DMS114 treated with DMSO at 0.1 percent for 48 hours (cell line): ENCODE measurements around the gene ADCY10.
"Not testable (repeated sequence)": the region's sequence is repeated elsewhere in the genome, so short reads cannot be mapped to it uniquely, and the experiment has no call there.

Source experiments
- DNase-seq: peaks from one replicate; lab custom pipeline; 2025; ENCODE audit not compliant: unreplicated experiment; lab: John Stamatoyannopoulos, UW

Gene ADCY10

DNA sequence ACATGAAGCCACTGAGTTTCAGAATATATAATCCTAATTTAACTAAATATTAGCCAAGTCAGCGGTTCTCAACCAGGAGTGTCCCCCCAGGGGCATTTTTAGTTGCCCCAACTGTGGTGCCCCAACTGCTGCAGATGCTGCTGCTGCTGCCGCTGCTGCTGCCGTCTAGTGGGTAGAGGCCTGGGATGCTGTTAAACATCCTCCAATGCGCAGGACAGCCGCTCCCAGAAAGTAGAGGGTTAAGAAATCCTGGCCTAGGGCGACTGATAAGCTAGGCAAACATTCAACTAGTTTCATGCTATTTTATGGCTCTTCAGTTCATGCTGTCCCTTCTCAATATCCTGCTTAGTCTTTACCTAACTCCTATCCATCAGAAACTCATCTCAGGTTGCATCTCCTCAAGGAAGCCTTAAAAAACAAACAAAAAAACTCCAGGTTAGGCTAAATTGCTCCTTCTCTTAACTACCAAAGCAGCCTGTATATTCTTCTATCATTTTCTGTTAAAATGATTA lies 12.6 kb upstream of the ADCY10 start:
- DNase-seq = no peak

DNA sequence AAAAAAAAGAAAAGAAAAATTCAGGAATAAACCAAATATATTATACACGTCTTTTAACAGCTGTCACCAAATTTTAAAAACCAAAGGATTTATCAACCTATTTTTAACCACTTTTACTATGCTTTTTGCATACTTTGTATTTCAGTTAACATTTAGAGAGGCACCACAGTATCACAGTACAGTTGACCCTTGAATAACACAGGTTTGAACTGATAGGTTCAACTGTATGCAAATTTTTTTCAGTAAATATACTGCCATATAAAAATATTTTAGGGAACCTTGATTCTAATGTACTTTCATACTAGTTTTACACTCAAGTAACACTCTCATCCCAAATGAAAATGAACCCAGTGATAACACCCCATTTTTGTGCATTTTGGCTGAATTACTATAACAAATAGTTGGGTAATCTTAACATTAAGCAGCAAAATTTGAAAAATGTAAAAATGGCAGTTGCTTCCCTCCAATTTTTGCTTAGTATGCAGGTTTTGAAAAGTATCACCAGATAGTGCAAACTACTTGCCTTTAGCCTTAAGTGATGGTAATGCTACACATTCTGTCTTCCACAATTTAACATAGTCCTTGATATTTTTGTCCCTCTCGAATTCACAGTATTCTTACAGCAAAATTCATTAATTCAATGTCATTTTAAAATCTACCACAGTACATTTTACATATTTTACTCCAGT lies 10.8 kb upstream of the ADCY10 start:
- no peak for DNase-seq

DNA sequence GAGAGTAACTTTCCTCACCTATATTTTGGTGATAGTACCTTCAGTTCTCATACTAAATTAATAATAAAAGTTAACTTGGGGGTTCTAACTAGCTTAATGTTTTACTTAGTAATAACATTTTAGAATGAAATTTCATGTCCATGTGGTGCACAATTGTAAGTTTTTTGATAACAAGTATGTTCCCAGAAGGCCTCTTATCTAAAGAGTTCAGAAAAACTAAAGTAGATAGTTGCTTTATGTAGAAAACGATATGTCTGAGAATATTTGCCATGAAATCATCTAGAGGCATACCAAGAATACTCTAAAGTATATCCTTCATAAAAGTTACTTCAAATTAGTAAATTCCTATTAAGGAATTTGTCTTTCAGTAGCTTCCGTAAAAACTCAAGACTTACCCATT lies 10.2 kb upstream of the ADCY10 start:
- no peak for DNase-seq

DNA sequence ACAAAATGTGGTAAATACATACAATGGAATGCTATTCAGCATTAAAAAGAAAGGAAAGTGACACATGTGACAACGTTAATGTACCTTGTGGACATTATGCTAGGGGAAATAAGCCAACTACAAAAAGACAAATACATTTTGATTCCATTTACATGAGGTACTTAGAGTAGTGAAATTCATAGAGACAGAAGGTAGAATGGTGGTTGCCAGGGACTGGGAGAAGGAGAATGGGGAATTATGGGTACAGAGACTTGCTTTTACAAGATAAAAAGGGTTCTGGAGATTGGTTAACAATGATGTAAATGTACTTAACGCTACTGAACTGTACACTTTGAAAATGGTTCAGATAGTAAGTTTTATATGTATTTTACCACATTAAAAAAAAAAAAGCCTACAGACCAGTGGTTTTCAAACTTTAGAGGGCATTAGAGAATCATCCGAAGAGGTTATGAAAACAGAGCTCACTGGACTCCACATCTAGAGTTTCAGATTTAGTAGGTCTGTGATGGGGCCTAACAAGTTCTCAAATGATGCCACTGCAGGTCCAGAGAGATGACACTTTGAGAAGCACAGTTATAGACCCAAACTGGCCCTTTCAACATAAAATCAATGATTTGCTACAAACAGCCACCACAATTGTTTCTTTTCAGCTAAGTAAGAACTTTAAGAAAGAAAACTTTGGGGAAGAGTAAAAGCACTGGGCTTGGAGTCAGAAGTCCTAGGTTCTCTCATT lies 9.6 kb upstream of the ADCY10 start:
- DNase-seq = no peak

DNA sequence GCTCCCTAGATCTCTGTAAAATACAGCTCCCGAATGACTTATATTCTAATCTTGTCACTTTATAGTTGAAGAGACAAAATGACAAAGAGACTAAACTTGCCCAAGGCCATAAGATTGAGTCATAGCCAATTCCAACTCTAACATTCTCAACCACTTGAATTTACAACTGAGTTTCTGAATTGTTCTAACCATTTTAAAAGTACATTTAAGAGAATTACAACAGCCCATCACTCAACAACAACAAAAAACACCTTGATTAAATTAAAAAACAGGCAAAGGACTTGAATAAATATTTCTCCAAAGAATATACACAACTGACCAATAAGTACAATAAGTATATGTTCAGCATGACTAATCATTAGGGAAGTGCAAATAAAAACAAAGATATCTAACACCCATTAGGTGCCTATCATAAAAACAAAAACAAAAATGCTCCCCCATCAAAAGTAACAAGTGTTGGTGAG lies 8.7 kb upstream of the ADCY10 start:
- DNase-seq = no peak

DNA sequence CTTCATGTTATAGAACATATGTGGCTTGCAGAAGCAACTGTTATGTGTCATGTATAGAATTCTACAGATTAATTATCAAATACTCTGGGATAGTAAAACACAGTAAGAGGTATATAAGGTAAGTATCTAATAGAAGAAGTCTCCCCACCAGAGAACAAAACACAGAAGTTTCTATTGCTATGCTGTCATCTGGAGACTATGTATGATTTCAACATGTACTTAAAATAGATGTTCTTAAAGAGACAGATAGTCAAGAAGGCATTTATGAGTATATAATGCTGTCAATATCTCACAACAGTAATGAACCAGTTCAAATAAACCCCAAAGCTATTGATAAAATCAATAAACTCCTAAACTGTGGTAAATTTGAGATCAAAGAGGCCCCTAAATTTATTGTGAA lies 8.1 kb upstream of the ADCY10 start:
- no peak for DNase-seq

DNA sequence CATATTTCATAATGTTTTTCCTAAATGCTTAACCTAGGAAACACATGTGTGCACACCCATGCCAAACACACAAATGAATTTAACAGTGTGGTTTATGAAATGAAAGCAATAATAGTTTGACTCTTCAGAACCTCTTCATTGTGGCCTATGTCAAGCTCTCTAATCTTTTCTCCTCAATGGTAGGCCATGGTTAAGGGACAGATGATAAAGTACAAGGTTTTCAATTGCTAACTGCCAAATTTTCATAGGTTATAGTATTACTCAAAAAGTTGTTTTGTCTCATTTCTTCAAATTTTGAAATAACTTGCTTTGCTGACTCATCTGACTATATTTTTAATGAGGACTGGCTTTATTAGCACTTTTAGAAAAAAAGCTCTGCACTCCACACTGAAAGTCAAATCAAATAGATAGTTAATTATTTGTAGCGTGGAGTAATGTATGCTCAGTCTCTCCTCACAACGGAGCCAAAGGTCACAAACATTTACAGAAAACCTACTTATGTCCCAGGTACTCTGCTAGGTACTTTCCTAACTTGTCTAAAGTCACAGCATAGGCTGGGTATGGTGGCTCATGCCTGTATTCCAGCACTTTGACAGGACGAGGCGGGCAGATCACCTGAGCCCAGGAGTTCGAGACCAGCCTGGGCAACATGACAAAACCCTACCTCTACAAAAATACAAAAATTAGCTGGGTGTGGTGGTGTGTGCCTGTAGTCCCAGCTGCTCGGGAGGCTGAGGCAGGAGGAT lies 3.0 kb upstream of the ADCY10 start:
- DNase-seq = no peak

DNA sequence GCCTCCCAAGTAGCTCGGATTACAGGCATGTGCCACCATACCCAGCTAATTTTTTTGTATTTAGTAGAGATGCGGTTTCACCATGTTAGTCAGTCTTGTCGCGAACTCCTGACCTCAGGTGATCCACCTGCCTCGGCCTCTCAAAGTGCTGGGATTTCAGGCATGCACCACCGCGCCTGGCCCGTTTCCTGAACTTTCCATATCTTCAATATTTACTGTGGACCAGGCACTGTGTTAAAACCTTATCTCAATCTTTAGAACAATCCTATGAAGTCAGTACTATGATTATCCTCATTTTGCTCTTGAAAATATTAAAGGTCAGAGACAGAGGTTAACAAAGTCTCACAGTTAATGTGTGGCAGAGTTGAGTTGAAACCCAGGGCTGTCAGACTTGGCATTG lies 1.6 kb upstream of the ADCY10 start:
- DNase-seq = no peak

DNA sequence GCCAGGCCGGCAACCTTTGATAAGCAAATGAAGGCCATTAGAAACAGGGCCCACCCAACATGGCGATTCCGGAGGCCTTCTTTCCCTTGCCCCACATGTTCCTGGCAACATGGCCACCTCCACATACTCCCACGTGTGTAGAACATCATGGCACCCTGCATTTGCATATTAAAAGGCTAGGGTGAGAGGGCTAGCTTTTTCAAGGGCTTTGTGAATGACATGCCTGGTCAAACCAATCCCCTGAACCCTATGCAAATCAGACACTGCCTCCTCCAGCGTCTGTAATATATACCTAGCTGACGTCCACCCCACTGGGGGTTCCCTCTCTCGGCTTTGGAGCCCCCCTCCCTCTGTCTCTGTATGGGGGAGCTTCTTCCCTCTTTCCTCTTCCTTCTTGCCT lies 1.6 kb downstream of the ADCY10 start:
- no peak for DNase-seq

DNA sequence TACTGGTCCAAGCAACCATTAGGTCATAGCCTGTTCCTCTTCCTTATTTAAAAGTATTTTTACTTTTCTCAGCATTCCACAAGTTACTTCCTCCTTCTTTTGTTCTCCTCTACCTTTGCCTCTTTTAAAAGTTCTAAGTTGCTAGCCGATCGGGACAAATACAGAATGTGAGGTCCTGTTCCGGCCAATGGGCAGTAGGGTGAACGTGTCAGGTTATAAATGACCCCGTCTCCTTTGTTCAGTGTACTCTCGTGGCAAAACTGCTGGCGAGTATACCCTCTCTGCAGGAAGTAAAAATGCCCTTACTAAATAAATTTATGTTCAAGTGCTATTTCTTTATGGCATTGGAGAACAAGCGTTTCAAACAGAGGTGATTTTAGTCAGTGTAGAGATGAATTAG lies 2.5 kb downstream of the ADCY10 start:
- DNase-seq = no peak

DNA sequence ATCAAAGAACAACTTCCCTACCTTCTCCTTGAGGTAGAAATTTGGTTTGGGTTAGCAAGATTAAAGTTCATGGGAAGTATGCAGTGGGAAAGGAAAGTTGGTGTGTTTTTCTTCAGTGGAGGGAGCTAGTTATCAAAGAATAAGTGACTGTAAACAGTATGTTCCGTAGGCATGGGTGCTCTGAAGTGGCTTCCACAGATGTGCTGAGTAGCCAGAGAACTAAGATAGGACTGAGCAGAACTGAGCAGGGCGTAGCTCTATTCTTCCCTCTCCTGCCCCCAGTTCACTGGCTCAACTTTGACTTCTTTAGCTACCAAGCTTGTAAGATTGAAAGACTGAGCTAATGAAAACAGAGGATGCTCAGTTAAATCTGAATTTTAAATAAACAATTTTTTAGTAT lies 3.4 kb downstream of the ADCY10 start:
- DNase-seq = no peak

DNA sequence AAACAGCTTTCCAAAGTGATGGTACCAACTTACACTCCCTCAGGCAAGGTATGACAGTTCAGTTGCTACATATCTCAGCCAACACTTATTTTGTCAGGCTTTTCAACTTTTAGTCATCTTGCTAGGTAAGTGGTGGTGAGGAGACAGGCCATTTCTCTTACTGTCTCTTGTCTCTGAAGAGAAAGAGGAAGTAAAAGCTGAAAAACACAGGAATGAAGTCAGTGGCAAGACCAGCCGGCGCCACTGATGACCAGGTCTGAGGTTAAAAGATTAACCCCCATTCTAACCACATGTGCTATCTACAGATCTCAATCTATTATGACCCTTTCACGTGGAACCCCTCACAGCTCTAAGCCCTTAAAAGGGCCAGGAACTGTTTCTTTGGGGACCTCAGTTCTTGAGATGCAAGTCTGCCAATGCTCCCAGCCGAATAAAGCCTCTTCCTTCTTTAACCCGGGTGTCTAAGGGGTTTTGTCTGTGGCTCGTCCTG lies 4.2 kb downstream of the ADCY10 start:
- DNase-seq = no peak

DNA sequence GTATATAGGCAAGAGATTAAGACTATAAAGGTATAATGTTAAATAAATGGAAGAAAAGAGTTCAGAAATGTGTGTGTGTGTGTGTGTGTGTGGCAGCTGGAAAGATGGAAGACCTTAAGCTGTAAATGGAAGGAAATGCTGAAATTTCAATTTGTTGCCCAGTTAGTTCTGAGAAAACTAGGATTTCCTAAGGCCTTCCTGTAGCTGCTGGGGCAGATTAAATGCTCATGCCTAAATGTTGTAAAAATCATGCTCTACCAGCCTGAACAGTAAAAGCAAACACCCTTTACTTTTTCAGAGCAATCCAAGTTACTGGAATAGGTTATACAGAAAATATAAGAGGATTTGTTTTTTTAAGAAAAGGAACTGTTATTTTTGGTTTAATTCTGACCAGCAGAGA lies 8.3 kb downstream of the ADCY10 start:
- DNase-seq = no peak

DNA sequence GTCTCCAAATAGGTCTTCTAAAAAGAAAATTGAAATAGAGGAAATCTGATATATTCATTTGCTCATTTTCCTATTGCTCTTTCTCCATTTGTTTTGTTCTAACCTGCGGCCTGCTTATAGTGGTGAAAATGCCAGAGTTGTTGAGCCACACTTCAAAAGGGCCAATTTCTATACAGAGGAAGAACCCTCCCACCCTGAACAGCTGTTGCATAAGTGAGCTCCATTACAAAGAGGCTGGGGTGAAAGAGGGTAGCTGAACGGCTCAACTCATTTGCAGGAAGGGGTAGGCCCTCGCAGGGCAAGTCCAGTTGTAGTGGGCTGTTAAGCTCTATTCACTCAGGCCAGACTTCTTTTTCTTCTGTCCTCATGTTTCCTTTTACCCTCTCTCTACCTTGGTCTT lies 8.8 kb downstream of the ADCY10 start:
- DNase-seq = no peak

DNA sequence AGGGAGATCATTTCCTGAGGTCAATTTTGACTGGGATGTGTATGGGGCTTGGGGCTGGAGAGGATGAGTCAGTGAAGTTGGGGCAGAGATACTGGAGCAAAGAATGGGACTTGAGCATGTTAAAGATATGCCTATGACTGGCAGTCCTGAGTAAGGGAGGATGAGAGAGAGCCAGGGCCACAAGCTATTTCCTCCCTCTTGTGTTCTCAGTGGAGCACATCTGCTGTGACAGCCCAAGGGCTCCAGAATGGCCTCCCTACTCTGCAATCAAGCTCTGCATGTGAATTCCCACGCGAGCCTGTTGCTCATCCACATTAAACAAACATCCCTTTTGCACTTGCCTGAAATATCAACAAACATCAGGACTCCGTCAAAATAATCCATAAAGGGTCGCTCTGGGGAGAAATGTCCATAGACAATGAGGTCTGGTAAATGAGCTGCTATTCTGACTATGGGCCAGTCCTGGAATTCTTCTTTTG lies 9.2 kb downstream of the ADCY10 start:
- DNase-seq = no peak

DNA sequence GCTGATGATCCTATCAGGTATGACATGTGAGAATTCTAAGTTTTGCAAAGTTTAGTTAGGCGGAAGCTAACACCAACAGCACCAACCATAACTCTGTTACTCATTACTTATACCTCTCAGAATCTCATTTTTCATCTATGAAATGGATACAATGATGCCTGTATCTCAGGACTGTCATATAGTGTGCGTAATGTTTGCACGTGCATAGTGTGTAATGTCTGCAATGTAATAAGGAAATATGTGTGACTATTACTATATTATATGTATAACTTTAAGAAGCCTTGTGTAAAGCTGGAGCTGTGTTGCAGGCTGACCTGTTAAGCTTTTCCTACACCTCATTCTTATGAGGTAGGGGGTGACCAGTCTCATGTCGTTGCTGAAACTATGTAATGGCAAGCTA lies 13.0 kb downstream of the ADCY10 start:
- DNase-seq = no peak

DNA sequence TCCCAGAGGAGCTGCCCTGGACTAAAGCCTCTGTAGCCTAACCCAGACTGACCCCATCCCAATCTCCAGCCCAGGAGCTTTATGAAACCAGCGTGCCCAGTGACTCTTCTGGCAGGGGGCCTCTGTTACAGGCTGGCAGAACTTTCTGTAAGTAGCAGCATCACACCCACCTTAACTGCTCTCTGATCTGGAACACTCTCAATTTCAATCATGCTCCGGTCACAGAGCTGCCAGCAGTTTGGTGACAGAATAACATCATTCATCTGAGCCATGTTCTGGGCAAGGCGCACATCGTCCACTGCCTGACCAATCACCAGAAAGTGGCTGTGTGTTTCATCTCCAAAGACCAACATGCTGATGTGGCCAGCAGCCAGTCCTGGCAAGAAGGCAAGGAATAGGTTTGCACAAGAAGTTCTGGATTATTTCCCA lies 14.7 kb downstream of the ADCY10 start:
- DNase-seq = no peak

DNA sequence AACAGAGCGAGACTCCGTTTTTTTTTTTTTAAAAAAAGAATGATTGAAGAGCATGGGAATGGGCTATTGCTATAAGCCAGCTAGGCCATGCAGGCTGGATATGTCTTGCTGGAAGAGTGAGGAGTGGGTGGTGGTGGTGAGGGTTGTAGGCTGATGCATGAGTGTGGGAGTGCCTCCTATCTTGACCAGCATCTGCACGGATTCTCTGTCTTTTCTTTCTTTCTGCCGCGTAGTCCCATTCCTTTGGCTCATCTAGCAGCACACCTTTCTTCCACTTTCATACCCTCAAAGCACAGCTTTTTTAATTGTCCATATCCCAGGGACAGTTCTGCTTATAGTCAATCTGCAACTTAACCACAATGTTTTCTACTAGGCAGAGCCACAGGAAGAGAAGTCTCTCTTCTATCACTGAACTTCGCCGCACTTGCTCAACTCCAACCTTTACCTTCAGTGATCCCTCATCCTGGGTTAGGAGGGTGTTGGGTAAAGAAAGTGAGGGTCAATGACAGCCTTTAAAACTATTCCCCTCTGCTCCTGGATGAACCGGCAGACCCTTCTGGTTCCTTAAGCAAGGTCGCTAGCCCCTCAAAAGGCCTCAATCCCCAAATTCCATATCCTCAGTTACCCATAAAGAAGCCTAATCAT lies 15.2 kb downstream of the ADCY10 start:
- DNase-seq = no peak

DNA sequence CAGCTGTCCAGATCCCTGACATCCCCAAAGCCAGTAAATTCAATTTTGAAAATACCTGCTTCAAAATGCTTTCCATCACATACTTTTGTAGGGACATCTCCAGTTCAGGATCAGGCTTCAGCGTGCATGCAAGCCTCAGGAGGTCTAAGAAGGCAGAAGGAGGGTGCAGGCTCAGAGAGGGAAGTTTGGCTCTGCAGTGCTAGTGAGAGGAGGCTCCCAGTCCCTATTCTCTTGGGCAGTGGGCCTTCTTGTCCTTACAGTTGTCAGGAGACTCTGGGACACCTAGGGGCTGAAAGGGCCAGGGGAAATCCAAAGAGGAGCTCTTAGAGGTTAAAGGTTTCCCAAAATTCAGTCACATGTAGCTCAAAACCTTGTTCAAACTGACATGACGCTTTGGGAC lies 20.1 kb downstream of the ADCY10 start:
- DNase-seq = no peak

DNA sequence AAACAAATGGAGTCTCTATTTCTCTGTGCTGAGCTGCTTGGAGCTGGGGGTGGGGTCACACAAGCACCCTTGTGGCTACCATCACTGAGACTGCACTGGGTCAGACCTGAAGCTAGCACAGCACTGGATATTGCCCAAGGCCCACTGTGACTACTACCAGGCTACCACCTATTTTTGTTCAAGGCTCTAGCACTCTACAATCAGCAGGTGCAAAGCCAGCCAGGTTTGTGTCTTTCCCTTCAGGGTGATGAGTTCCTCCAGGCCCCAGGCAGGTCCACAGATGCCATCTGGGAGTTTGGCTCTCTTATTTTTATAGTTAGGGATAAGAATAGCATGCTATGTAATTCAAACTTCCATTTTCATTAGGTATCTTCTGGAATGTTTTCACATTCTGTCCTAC lies 23.5 kb downstream of the ADCY10 start:
- DNase-seq = no peak

DNA sequence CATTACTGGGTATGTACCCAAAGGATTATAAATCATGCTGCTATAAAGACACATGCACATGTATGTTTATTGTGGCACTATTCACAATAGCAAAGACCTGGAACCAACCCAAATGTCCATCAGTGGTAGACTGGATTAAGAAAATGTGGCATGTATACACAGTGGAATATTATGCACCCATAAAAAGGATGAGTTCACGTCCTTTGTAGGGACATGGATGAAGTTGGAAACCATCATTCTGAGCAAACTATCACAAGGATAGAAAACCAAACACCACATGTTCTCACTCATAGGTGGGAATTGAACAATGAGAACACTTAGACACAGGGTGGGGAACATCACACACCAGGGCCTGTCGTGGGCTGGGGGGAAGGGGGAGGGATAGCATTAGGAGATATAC lies 26.7 kb downstream of the ADCY10 start:
- DNase-seq = not testable (repeated sequence)
